GM10266 (cell line): ENCODE measurements around the gene PSMG2.

Source experiments
- DNase-seq: peaks from one replicate; pipeline ENCODE4 v3.0.0; 2012; ENCODE audit errors: extremely low spot score
- TF ChIP-seq, protein P1 (sequence below): IDR thresholded peaks from 2 replicates; pipeline ENCODE4 v1.5.1; 2012; ENCODE audit warnings: mild to moderate bottlenecking, low read depth; ENCODE audit not compliant: control insufficient read depth, insufficient read depth; ENCODE audit errors: missing control alignments

PSMG2 gene

DNA sequence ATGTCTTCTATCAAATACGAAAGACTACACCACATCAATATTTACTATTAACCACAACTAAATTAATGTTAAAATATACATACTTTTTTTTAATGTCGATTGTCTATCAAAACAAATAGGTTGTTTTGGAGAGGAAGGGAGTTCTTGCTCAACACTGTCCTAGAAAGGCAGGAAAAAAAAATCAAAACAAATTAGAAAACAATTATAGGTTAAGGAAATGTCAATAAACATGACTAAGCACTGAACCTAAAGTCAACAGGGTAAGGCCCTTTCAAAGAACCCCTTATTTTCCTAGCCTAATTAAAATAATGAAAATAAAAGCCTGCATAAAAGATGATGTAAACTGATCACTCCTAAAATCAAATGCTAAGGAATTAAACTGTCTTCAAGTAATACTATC lies 3.1 kb upstream of the PSMG2 start:
- TF ChIP-seq, protein P1, sequence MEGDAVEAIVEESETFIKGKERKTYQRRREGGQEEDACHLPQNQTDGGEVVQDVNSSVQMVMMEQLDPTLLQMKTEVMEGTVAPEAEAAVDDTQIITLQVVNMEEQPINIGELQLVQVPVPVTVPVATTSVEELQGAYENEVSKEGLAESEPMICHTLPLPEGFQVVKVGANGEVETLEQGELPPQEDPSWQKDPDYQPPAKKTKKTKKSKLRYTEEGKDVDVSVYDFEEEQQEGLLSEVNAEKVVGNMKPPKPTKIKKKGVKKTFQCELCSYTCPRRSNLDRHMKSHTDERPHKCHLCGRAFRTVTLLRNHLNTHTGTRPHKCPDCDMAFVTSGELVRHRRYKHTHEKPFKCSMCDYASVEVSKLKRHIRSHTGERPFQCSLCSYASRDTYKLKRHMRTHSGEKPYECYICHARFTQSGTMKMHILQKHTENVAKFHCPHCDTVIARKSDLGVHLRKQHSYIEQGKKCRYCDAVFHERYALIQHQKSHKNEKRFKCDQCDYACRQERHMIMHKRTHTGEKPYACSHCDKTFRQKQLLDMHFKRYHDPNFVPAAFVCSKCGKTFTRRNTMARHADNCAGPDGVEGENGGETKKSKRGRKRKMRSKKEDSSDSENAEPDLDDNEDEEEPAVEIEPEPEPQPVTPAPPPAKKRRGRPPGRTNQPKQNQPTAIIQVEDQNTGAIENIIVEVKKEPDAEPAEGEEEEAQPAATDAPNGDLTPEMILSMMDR, result no peak
- DNase-seq, result no peak

DNA sequence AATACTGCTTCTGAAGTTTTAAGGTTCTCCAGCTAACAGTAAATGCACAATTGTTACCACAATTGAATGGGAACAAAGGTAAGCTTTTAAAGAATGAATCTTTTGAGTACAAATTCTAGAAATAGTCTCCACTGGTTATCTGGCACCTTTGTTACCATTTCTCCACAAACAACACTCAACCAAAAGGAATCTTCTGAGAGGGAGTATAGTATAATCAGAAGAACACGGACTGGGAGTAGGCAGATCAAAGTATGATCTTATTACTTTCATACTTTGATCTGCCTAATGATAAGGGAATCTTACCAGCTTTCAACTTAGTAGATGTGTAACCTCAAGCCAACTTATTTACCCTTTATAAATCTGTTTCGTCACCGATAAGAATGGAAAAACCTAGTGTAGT lies 1.7 kb upstream of the PSMG2 start:
- DNase-seq, result no peak
- TF ChIP-seq, protein P1, result no peak

DNA sequence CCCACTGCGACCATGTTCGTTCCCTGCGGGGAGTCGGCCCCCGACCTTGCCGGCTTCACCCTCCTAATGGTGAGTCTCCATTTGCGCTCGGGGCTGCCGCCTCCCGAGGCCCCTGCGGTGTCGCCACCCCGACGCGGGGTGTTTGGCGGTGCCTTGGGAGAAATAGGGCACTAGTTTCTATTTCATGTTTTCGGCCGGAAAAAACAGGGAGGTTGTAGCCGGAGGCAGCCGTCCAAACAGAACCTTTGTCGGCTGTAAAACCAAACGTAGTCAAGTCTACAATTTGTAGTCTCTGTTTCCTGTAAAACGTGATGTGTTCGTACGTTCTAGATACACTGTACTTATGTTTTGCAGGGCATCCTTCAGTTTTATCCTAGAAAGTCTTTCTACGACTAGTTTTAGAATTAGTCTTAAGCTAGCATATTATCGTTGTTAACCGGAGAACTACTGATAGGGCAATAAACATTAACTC lies 290 bp downstream of the PSMG2 start:
- no peak for DNase-seq
- TF ChIP-seq, protein P1, result no peak

DNA sequence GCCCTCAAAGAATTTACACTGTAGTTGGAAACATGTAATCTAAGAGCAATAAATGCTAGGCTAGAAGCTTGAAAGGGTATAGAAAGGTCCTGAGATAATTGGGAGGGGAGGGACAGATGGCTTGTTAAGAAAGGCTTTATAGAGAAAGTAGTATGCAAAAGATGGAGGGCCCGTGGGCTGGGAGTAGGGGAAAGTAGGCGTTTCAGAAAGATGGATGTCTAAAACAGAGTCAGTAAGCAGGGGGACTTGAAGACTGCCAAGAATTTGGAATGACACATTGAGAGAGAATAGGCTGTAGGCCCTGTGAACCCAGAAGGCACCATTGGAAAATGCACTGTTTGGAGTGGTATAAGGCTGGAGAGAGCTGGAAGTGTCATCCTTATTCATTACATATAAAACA lies 822 bp downstream of the PSMG2 start:
- TF ChIP-seq, protein P1, result no peak
- no peak for DNase-seq

DNA sequence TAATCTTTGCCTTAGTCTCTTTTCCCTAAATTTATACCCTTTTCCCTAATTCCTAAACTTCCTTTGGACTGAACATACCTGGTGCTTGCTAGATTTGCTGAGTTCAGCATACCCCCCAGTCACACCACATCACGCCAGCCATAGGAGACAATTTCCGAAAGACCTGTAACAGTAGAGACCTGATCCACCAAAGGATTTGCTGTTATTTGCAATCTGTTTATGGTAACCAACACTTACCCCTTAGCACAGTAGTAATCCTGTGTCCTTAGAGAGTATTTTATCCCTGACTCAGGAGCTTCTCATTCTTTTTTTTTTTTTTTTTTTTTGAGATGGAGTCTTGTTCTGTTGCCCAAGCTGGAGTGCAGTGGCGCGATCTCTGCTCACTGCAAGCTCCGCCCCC lies 8.6 kb downstream of the PSMG2 start:
- TF ChIP-seq, protein P1, result no peak
- DNase-seq, result no peak

DNA sequence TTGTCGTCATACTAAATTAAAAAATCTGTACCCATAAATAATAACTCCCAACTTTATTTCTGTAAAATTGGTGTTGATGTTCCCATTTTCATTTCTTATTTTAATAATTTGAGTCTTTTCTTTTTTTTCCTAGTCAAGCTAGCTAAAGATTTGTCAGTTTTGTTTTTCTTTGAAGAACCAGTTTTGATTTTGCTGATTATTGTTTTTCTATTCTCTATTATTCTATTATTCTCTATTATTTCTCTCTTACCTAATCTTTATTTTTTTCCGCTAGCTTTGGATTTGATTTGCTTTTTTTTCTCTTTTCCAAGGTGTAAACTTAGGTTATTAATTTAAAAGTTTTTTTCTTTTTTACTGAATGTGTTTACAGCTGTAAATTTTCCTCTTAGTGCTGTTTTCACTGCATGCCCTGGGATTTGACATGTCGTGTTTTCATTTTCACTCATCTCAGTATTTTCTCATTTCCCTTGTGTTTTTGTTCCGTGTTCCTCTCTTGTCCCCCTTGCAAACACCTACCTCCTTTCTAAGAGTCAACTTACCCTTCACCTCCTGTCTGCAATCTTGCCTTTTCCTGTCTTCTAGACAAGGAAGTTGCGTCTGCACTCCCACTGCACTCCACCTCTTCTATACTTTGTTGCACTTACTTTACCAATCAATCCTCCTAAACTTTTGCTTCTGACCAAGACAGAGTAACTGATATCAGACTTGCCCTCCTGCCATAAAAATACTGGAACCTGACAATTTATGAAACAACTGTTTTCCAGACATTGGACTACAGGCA lies 18.8 kb downstream of the PSMG2 start:
- no peak for DNase-seq
- TF ChIP-seq, protein P1, result no peak

DNA sequence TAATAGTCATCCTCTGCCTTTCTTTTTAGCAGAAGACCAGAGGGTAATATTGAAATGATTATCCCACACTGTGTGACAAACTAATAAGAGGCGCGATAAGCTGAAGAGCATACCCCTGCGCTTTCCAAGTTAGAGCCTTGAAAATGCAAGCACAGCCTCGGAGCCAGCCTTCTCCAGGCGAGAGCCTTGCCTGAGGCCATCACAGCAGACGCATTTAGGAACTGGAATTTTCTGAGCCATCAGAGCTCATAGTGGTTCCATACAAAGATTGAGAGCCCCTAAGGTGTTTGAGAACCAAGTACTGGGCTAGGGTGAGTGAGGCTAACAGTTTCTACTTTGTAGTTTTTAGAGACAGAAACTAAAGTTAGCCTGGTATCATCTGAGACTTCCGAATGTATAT lies 19.9 kb downstream of the PSMG2 start:
- TF ChIP-seq, protein P1, result no peak
- DNase-seq, result no peak
